Activated CD4-positive, alpha-beta T cell treated with anti-CD3 and anti-CD28 coated beads for 36 hours (primary cell): ENCODE results near the gene RGL4. TPM values are rescaled to one million over a fixed set of nuclear protein-coding genes. Genes with fewer than 3 reads are reported as not detected.
"Not testable (repeated sequence)": the region's sequence is repeated elsewhere in the genome, so short reads cannot be mapped to it uniquely, and the experiment has no call there.

Experiments
- ATAC-seq: fragments of 200-7000 bp; cut with Tn5 transposase; one replicate; pipeline ENCODE4 v1.10.0; 2021; ENCODE audit warnings: mild to moderate bottlenecking, moderate library complexity
- CTCF ChIA-PET: fragments of 350-600 bp; sonication (Branson Sonifier 250); formaldehyde crosslinking; loops from one replicate; lab custom pipeline; 2021; ENCODE audit warnings: antibody characterized with exemption; lab: Charles Lee
- POLR2A ChIA-PET: fragments of 350-600 bp; sonication (Branson Sonifier 250); formaldehyde crosslinking; loops from one replicate; lab custom pipeline; 2021; ENCODE audit warnings: antibody characterized with exemption, inconsistent platforms; lab: Charles Lee
- DNase-seq: peaks from one replicate; pipeline ENCODE4 v3.0.0-alpha.2; 2020
- H3K27ac Mint-ChIP-seq: one replicate; pipeline ENCODE4 v1.8.0; 2021; ENCODE audit warnings: mixed read lengths
- H3K27me3 Mint-ChIP-seq: one replicate; pipeline ENCODE4 v1.8.0; 2021; ENCODE audit warnings: mixed read lengths
- H3K36me3 Mint-ChIP-seq: one replicate; pipeline ENCODE4 v1.8.0; 2021; ENCODE audit warnings: low read depth, mixed read lengths
- H3K4me1 Mint-ChIP-seq: one replicate; pipeline ENCODE4 v1.8.0; 2021; ENCODE audit warnings: mixed read lengths
- H3K4me3 Mint-ChIP-seq: one replicate; pipeline ENCODE4 v1.8.0; 2021; ENCODE audit warnings: mild to moderate bottlenecking, moderate library complexity, mixed read lengths
- H3K9me3 Mint-ChIP-seq: one replicate; pipeline ENCODE4 v1.8.0; 2021; ENCODE audit warnings: low read depth, mixed read lengths
- intact Hi-C, 2 experiments: fragments of 100-400 bp; cut with DNase I in 1 of 2; cut with micrococcal nuclease in 1 of 2; formaldehyde crosslinking; loops; one replicate each; pipeline versions ENCODE4 v1.14.2 to v1.15.1; 2022 to 2024; cut with DNase I, micrococcal nuclease
- total RNA-seq, 2 experiments: library from RNA; stranded (reverse); gene quantifications; one replicate each; pipeline ENCODE4 v1.2.3, GENCODE V29; 2021

RGL4 gene
- 10 to 100 TPM; 13.5 to 14.6 TPM for total RNA-seq

DNA sequence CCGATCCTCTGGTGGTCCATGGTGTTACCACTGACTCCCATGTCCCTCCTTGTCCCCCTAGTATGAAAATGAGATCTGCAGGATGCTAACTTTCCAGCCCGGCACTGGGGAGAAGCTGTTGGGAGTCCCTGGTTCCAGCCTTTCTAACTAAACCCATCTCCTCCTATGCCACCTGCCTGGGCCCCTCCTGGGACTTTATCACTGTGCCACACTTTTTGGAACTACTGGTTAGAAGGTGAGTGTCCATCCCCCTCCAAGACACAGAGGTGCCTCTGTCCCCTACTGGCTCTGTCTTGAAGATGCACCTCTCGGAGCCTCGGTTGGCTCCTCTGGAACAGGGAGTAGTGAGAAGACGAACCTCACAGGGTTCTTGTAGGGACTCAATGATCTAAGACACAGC, at the start of gene RGL4:
RGL4 (plus strand) TSS at position 301 of the 400 bp plus-strand sequence. CDS start 1,018 bp downstream, outside the sequence.
- H3K4me3 Mint-ChIP-seq, result no peak within 1 kb of the TSS
- POLR2A ChIA-PET, result no interaction called here
- peaks cover 10% of the 10 kb centered on the region for H3K4me1 Mint-ChIP-seq
- peaks cover 17% of the 10 kb centered on the region for H3K36me3 Mint-ChIP-seq
- CTCF ChIA-PET, result interaction anchor here (1.1 kb wide), 1 partner anchor 12 kb away, joined by 3 read pairs; no protein-coding TSS in a partner anchor
- DNase-seq (no peak), ATAC-seq (no peak)
- intact Hi-C loops, result no loop called here
- H3K27ac Mint-ChIP-seq, result no peak within 1 kb of the TSS
- no peaks in the 10 kb centered on the region for H3K27me3 Mint-ChIP-seq
- no peaks in the 10 kb centered on the region for H3K9me3 Mint-ChIP-seq

GRCh38 chr22:23646526-23646925, 44.3 kb upstream of the RGL4 start:
- intact Hi-C loops, ATAC-seq, H3K36me3 Mint-ChIP-seq, H3K27me3 Mint-ChIP-seq, H3K4me3 Mint-ChIP-seq, CTCF ChIA-PET, H3K4me1 Mint-ChIP-seq, H3K27ac Mint-ChIP-seq, H3K9me3 Mint-ChIP-seq, POLR2A ChIA-PET, DNase-seq: not testable (repeated sequence)

DNA sequence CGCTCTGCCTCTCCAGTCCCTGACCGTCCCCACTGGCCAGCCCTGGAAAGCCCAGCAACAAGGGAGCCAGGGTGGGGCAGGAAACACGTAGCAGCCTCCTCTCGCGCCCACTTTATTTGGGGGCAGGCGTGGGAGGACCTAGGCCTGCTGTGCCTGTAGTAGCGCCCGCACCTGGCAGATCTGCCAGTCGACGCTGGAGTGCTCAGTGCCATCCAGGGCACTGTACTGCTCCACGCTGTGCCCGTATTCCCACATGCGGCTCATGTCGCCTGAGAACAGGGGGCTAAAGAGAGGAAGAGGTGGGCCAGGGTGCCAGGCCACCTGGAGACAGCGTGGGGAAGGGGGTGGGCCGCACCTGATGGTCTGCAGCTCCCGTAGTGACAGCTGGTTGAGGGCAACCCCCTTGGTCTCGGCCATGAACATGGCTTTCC, 41.7 kb upstream of the RGL4 start:
- POLR2A ChIA-PET, result no interaction called here
- no peak overlapping the region for H3K4me3 Mint-ChIP-seq
- ATAC-seq, result no peak

GRCh38 chr22:23651676-23652075, 39.1 kb upstream of the RGL4 start:
- Mint-ChIP-seq H3K9me3 (no peaks in the 10 kb centered on the region), H3K27ac (no peak overlapping the region), H3K4me3 (no peak overlapping the region), H3K4me1 (no peaks in the 10 kb centered on the region), H3K27me3 (no peaks in the 10 kb centered on the region), H3K36me3 (peaks cover 1% of the 10 kb centered on the region)
- ChIA-PET POLR2A (no interaction called here), CTCF (no interaction called here)
- intact Hi-C loops, result no loop called here
- DNase-seq (no peak), ATAC-seq (no peak)

More for the DNA sequence above, 41.7 kb upstream of the RGL4 start:
- H3K4me1 Mint-ChIP-seq, result no peaks in the 10 kb centered on the region
- peaks cover under 1% of the 10 kb centered on the region for H3K36me3 Mint-ChIP-seq
- H3K27me3 Mint-ChIP-seq, result no peaks in the 10 kb centered on the region
- CTCF ChIA-PET, result no interaction called here
- no peaks in the 10 kb centered on the region for H3K9me3 Mint-ChIP-seq
- H3K27ac Mint-ChIP-seq, result no peak overlapping the region
- DNase-seq, result no peak
- intact Hi-C loops, result no loop called here

DNA sequence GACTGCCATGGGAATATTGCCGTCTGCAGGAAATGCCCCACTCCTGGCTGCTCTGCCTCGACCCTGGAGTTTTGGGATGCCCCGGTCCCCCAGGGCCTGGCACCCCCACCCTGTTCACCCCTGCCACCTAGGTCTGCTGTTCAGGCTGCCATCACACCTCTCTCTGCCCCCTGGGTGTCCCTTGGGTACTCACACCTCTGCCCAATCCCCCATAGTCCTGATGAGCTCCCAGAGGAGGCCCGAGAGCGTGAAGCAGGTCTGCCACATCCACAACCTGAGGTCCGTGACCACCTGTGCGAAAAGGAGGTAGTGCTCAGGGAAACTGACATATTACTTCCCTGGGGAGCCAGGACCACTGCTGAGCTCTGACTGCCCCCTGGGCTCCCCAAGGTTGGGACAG, 38.5 kb upstream of the RGL4 start:
- ChIA-PET CTCF (interaction anchor here (0.6 kb wide), 1 partner anchor 1145 kb away, joined by 3 read pairs; no protein-coding TSS in a partner anchor), POLR2A (no interaction called here)
- Mint-ChIP-seq H3K9me3 (no peaks in the 10 kb centered on the region), H3K27me3 (no peaks in the 10 kb centered on the region), H3K4me3 (no peak overlapping the region), H3K4me1 (no peaks in the 10 kb centered on the region), H3K36me3 (peaks cover 1% of the 10 kb centered on the region), H3K27ac (no peak overlapping the region)
- intact Hi-C loops, result no loop called here
- no peak for DNase-seq
- ATAC-seq, result no peak

DNA sequence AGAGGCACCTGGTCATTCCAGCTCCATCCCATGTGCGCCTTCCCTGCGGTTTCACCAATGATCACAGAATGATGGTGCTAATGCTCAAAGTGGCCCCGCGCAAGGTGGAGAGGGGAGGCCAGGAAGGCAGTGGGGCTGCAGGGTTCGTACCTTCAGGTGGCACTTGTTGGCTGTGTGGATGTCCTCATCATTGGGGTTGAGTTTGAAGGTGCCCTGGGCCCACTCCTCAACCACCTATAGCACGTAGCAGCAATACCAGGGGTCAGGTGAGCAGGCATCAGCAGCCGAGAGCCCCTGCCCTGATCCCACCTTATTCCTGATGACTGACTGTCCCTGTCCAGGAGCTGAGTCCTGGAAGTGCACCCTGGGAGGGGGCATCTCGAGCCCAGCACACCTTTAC, 38.1 kb upstream of the RGL4 start:
- Mint-ChIP-seq H3K4me3 (no peak overlapping the region), H3K4me1 (no peaks in the 10 kb centered on the region), H3K36me3 (peaks cover 1% of the 10 kb centered on the region), H3K27me3 (no peaks in the 10 kb centered on the region), H3K9me3 (no peaks in the 10 kb centered on the region), H3K27ac (no peak overlapping the region)
- ATAC-seq (no peak), DNase-seq (no peak)
- CTCF ChIA-PET, result interaction anchor here (0.6 kb wide), 1 partner anchor 1145 kb away, joined by 3 read pairs; no protein-coding TSS in a partner anchor
- intact Hi-C loops, result no loop called here
- POLR2A ChIA-PET, result no interaction called here

DNA sequence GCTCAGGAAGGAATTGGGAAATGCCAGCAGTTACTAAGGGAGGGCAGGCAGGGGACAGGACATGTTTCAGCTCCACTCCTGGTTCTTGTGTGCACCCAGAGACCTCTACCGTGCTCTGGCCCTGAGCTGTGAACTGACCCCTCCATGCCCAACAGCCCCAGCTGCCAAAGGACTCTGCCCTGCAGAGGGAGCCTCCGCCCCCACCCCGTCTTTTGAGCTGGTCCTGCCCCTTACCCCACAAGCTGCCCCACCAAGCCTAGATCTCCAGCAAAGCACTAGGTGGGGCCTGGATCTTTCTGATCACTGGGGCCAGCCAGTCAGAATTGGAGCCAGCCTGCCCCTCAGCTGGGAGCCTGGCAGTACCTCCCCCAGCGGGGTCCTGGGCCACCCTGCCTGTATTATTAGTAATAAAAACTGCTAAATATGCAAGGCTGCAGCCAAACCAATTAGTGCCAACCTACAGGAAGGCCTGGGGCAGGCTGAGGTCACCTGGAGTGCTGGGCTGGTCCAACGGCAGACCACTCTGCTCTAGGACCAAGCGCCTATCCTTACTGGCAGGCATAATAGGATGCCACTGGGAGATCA, 34.8 kb upstream of the RGL4 start:
- Mint-ChIP-seq H3K4me3 (no peak overlapping the region), H3K36me3 (peaks cover 6% of the 10 kb centered on the region), H3K9me3 (no peaks in the 10 kb centered on the region), H3K27ac (no peak overlapping the region), H3K4me1 (no peaks in the 10 kb centered on the region), H3K27me3 (no peaks in the 10 kb centered on the region)
- ATAC-seq, result no peak
- CTCF ChIA-PET, result no interaction called here
- POLR2A ChIA-PET, result no interaction called here
- intact Hi-C loops, result no loop called here
- DNase-seq, result no peak

DNA sequence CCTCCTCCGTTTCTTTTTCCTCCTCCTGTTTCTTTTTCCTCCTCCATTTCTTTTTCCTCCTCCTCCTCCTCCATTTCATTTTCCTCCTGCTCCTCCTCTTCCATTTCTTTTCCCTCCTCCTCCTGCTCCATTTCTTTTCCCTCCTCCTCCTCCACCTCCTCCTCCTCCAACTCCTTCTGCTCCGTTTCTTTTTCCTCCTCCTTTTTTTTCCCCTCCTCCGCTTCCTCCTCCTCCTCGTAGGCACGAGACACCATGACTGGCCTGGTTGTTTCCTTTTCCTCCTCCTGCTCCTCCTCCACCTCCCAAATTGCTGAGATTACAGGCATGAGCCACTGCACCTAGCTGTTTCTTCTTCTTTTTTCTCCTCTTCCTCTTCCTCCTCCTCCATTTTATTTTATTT, 33.1 kb upstream of the RGL4 start:
- no peaks in the 10 kb centered on the region for H3K9me3 Mint-ChIP-seq
- no peaks in the 10 kb centered on the region for H3K4me1 Mint-ChIP-seq
- no peaks in the 10 kb centered on the region for H3K27me3 Mint-ChIP-seq
- no peak for ATAC-seq
- no peak for DNase-seq
- POLR2A ChIA-PET, result no interaction called here
- CTCF ChIA-PET, result no interaction called here
- intact Hi-C loops, result no loop called here
- H3K36me3 Mint-ChIP-seq, result peaks cover 16% of the 10 kb centered on the region
- H3K27ac Mint-ChIP-seq, result no peak overlapping the region
- no peak overlapping the region for H3K4me3 Mint-ChIP-seq

DNA sequence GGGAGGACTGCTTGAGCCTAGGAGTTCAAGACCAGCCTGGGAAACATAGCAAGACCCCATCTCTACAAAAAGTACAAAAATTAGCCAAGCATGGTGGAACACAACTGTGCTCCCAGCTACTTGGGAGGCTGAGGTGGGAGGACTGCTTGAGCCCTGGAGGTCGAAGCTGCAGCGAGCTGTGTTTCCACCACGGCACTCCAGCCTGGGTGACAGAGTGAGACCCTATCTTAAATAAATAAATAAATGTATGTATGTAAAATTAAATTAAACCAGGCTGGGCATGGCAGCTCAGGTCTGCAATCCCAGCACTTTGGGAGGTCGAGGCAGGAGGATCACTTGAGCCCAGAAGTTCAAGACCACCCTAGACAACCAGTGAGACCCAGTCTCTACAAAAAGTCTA, 30.4 kb upstream of the RGL4 start:
- DNase-seq, H3K27me3 Mint-ChIP-seq, POLR2A ChIA-PET, H3K27ac Mint-ChIP-seq, H3K4me1 Mint-ChIP-seq, H3K4me3 Mint-ChIP-seq, intact Hi-C loops, ATAC-seq, H3K9me3 Mint-ChIP-seq: not testable (repeated sequence)
- H3K36me3 Mint-ChIP-seq, result peaks cover 29% of the 10 kb centered on the region
- CTCF ChIA-PET, result interaction anchor here (1.0 kb wide), 1 partner anchor 19 kb away, joined by 4 read pairs; no protein-coding TSS in a partner anchor

GRCh38 chr22:23670378-23671295, 20.2 kb upstream of the RGL4 start:
- no peaks in the 10 kb centered on the region for H3K9me3 Mint-ChIP-seq
- no peak for ATAC-seq

GRCh38 chr22:23671387-23671786, 19.4 kb upstream of the RGL4 start:
- CTCF ChIA-PET, H3K36me3 Mint-ChIP-seq, DNase-seq, H3K9me3 Mint-ChIP-seq, H3K27me3 Mint-ChIP-seq, POLR2A ChIA-PET, H3K4me1 Mint-ChIP-seq, H3K27ac Mint-ChIP-seq, intact Hi-C loops, H3K4me3 Mint-ChIP-seq: not testable (repeated sequence)
- ATAC-seq, result peak; percentile 19

More at GRCh38 chr22:23670378-23671295, 20.2 kb upstream of the RGL4 start:
- intact Hi-C loops, result no loop called here
- no peak for DNase-seq
- H3K36me3 Mint-ChIP-seq, result peaks cover 8% of the 10 kb centered on the region
- no peaks in the 10 kb centered on the region for H3K4me1 Mint-ChIP-seq
- H3K4me3 Mint-ChIP-seq, result no peak overlapping the region
- H3K27ac Mint-ChIP-seq, result no peak overlapping the region
- ChIA-PET POLR2A (no interaction called here), CTCF (no interaction called here)
- no peaks in the 10 kb centered on the region for H3K27me3 Mint-ChIP-seq
